Measurements from ENCODE around the gene SLC9A9.

The SLC9A9 gene

DNA sequence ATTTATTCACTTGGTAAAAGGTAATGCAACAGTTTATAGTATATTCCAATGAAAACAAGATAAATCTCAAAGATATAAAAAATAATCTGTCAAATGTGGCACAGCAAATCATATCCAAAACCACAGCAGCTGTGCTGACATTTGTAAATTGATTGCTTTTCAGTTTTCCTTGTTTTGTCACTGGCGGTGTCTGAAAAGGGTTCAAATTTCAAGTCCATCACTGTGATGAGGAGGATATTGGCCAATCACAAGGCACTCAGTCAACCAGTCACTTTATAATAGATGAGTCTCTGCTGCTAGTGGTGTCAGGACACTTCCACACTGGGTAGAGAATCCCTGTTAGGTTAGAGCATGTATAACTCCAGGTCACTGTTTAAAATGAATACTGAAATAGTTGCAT, 154.8 kb downstream of the SLC9A9 start:
- Histone ChIP-seq H3K4me1 (ENCODE audit: control insufficient read depth, insufficient read depth, low read length, poor library complexity, severe bottlenecking) (no peaks in the 10 kb centered on the region), H3K27me3 (replicated peaks; ENCODE audit: control insufficient read depth, insufficient read depth, low read length, poor library complexity, severe bottlenecking) (no peaks in the 10 kb centered on the region), H3K27ac (ENCODE audit: insufficient read depth, low read length, poor library complexity, severe bottlenecking) (no peak overlapping the region), H3K36me3 (ENCODE audit: control insufficient read depth, insufficient read depth, low read length) (no peaks in the 10 kb centered on the region), H3K4me3 (ENCODE audit: insufficient read depth, low read depth, low read length, poor library complexity, severe bottlenecking) (no peak overlapping the region), H3K9me3 (ENCODE audit: control insufficient read depth, low read length) (no peaks in the 10 kb centered on the region)
- no peak for DNase-seq

DNA sequence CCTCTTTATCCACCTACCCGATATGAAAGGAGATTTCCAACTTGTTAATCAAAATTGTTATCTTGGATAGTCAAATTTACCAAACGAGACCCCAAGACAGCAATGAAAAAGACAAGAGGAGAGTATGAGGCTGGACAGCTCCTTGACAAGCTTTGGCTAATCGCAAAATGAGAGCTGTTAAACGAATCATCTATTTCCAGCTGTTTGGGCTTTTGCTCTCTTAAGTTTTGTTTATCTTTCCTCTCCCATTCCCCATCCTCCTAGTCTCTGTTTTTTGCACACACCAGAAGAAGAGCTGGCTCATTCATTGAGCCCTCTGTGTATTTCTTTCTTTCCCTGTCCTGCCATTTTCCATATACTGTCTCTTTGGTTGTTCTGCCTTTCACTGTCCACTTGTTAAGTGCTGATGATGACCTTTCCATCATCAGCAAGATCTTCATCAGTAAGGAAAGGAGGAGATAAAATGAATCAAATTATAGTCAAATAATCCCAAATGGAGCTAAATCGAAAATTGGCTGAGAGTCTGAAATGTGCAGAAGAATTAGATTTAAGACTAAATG, 161.6 kb downstream of the SLC9A9 start:
- no peak for DNase-seq
- Histone ChIP-seq H3K4me3 (ENCODE audit: insufficient read depth, low read depth, low read length, poor library complexity, severe bottlenecking) (no peak overlapping the region), H3K36me3 (ENCODE audit: control insufficient read depth, insufficient read depth, low read length) (no peaks in the 10 kb centered on the region), H3K27me3 (replicated peaks; ENCODE audit: control insufficient read depth, insufficient read depth, low read length, poor library complexity, severe bottlenecking) (no peaks in the 10 kb centered on the region), H3K27ac (ENCODE audit: insufficient read depth, low read length, poor library complexity, severe bottlenecking) (no peak overlapping the region), H3K4me1 (ENCODE audit: control insufficient read depth, insufficient read depth, low read length, poor library complexity, severe bottlenecking) (no peaks in the 10 kb centered on the region), H3K9me3 (ENCODE audit: control insufficient read depth, low read length) (no peaks in the 10 kb centered on the region)

DNA sequence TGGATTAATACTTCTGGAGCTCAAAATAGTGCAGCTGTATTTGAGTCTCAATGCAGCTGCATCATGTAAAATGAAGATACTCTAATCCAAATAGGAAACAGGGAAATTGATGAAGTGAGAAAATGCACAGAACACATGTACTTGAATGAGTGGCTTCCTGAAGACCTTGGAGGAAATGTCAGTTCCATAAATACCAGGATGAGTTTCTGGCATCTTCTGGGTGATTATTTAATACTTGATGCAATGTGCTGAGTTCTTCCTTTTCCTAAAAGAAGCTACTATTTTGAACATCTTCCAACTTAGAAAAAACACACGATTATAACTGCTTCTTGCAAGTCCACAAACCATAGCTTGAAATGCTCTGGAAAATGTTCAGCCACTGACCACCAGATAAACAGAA, 162.8 kb downstream of the SLC9A9 start:
- H3K9me3 ChIP-seq (ENCODE audit: control insufficient read depth, low read length) = no peaks in the 10 kb centered on the region
- no peaks in the 10 kb centered on the region for H3K4me1 ChIP-seq (ENCODE audit: control insufficient read depth, insufficient read depth, low read length, poor library complexity, severe bottlenecking)
- no peak overlapping the region for H3K27ac ChIP-seq (ENCODE audit: insufficient read depth, low read length, poor library complexity, severe bottlenecking)
- H3K4me3 ChIP-seq (ENCODE audit: insufficient read depth, low read depth, low read length, poor library complexity, severe bottlenecking) = no peak overlapping the region
- no peak for DNase-seq
- no peaks in the 10 kb centered on the region for H3K27me3 ChIP-seq (replicated peaks; ENCODE audit: control insufficient read depth, insufficient read depth, low read length, poor library complexity, severe bottlenecking)
- no peaks in the 10 kb centered on the region for H3K36me3 ChIP-seq (ENCODE audit: control insufficient read depth, insufficient read depth, low read length)

DNA sequence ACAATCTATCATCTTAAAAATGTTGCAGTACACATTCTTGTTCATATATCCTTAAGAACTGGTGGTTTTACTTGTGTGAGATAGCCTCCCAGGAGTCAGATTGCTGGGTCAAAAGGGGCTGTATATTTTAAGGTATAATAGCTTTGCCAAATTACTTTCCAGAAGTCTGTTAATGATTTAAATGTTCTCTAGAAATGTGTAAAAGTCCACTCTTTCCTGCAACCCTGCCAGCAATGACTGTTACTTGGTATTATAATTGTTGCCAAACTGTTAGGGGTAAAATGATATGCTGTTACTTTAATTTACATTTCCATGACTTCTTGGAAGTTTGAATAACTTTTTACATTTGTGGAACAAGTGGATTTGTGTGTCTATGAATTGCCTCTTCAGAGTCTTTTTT, 170.8 kb downstream of the SLC9A9 start:
- no peaks in the 10 kb centered on the region for H3K27me3 ChIP-seq (replicated peaks; ENCODE audit: control insufficient read depth, insufficient read depth, low read length, poor library complexity, severe bottlenecking)
- DNase-seq = no peak
- no peaks in the 10 kb centered on the region for H3K9me3 ChIP-seq (ENCODE audit: control insufficient read depth, low read length)
- no peak overlapping the region for H3K27ac ChIP-seq (ENCODE audit: insufficient read depth, low read length, poor library complexity, severe bottlenecking)
- H3K4me1 ChIP-seq (ENCODE audit: control insufficient read depth, insufficient read depth, low read length, poor library complexity, severe bottlenecking) = no peaks in the 10 kb centered on the region
- H3K36me3 ChIP-seq (ENCODE audit: control insufficient read depth, insufficient read depth, low read length) = no peaks in the 10 kb centered on the region
- H3K4me3 ChIP-seq (ENCODE audit: insufficient read depth, low read depth, low read length, poor library complexity, severe bottlenecking) = no peak overlapping the region

DNA sequence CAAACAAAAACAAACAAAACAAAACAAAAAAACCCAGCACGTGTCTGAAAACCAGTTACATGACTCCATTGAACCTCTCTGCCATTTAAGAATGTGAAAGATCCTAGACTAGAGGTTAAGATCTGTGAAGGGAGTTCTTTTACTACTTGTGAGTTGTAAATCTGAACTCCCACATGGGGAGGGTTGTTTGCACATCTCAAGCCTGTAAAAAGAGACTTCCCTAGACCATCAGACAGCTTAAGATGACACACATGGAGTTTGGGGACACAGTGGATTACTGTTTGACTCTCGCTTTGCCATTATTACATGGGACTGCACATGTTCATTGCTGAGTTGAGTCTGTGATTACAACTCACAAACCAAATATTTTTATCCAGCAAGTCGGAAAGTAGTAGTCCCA, 171.5 kb downstream of the SLC9A9 start:
- Histone ChIP-seq H3K4me1 (ENCODE audit: control insufficient read depth, insufficient read depth, low read length, poor library complexity, severe bottlenecking) (no peaks in the 10 kb centered on the region), H3K36me3 (ENCODE audit: control insufficient read depth, insufficient read depth, low read length) (no peaks in the 10 kb centered on the region), H3K9me3 (ENCODE audit: control insufficient read depth, low read length) (no peaks in the 10 kb centered on the region), H3K4me3 (ENCODE audit: insufficient read depth, low read depth, low read length, poor library complexity, severe bottlenecking) (no peak overlapping the region), H3K27ac (ENCODE audit: insufficient read depth, low read length, poor library complexity, severe bottlenecking) (no peak overlapping the region), H3K27me3 (replicated peaks; ENCODE audit: control insufficient read depth, insufficient read depth, low read length, poor library complexity, severe bottlenecking) (no peaks in the 10 kb centered on the region)
- DNase-seq = no peak

DNA sequence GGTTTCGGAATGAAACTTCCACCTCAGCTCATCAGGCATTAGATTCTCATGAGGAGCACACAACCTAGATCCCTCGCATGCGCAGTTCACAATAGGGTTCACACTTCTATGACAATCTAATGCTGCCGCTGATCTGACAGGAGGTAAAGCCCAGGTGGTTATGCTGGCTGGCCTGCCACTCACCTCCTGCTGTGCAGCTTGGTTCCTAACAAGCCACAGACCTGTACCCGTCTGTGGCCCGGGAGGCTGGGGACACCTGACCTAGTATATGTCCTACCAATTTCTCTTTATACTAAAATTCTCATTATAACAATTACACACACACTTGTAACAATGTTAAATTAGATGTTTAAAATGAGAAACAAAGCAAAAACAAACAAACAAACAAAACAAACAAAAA, 172.2 kb downstream of the SLC9A9 start:
- Histone ChIP-seq H3K4me1 (ENCODE audit: control insufficient read depth, insufficient read depth, low read length, poor library complexity, severe bottlenecking) (no peaks in the 10 kb centered on the region), H3K27ac (ENCODE audit: insufficient read depth, low read length, poor library complexity, severe bottlenecking) (no peak overlapping the region), H3K36me3 (ENCODE audit: control insufficient read depth, insufficient read depth, low read length) (no peaks in the 10 kb centered on the region), H3K4me3 (ENCODE audit: insufficient read depth, low read depth, low read length, poor library complexity, severe bottlenecking) (no peak overlapping the region), H3K27me3 (replicated peaks; ENCODE audit: control insufficient read depth, insufficient read depth, low read length, poor library complexity, severe bottlenecking) (no peaks in the 10 kb centered on the region), H3K9me3 (ENCODE audit: control insufficient read depth, low read length) (no peaks in the 10 kb centered on the region)
- DNase-seq = no peak

DNA sequence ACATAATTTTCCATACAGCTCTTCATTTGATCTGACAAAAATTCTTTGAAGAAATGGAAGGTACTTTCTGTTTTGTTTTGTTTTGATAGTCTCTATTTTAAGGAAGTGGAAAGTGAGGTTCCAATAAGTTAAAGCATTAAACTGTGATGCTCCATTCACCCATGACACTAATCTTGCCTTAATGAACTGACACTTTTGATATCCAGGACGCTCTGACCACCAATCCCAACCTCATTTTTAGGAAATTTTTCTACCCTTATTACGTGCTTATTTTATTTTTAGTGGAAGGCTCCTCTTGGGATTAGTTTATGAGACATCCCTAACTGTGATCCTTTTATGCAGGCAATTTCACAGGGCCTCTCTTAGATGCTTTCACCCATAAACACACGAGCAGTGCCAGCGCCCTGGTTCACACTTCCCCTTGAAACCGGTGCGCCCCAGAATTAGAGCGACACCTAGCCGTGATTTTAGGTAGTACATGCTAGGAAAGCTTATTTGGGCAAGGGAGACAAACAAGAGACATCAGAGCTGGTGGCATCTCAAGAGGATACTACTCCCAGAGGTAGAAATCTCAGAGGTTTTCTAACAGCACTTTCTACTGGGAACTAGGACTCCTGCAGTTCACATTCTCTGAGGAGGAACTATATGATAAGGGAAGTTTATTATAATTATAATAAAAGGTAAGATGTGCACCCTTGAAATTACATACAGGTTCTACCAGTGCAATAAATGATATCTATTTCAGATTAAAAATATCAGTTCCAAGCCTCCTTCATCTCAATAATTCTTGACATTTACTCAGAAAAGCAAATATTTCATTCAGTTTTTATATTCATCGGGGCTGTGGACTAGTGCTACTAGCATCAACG, 173.9 kb downstream of the SLC9A9 start:
- no peak overlapping the region for H3K4me3 ChIP-seq (ENCODE audit: insufficient read depth, low read depth, low read length, poor library complexity, severe bottlenecking)
- H3K4me1 ChIP-seq (ENCODE audit: control insufficient read depth, insufficient read depth, low read length, poor library complexity, severe bottlenecking) = no peaks in the 10 kb centered on the region
- DNase-seq = peak; percentile 8 to 46 (median 16)
- H3K36me3 ChIP-seq (ENCODE audit: control insufficient read depth, insufficient read depth, low read length) = no peaks in the 10 kb centered on the region
- no peaks in the 10 kb centered on the region for H3K27me3 ChIP-seq (replicated peaks; ENCODE audit: control insufficient read depth, insufficient read depth, low read length, poor library complexity, severe bottlenecking)
- no peak overlapping the region for H3K27ac ChIP-seq (ENCODE audit: insufficient read depth, low read length, poor library complexity, severe bottlenecking)
- no peaks in the 10 kb centered on the region for H3K9me3 ChIP-seq (ENCODE audit: control insufficient read depth, low read length)

DNA sequence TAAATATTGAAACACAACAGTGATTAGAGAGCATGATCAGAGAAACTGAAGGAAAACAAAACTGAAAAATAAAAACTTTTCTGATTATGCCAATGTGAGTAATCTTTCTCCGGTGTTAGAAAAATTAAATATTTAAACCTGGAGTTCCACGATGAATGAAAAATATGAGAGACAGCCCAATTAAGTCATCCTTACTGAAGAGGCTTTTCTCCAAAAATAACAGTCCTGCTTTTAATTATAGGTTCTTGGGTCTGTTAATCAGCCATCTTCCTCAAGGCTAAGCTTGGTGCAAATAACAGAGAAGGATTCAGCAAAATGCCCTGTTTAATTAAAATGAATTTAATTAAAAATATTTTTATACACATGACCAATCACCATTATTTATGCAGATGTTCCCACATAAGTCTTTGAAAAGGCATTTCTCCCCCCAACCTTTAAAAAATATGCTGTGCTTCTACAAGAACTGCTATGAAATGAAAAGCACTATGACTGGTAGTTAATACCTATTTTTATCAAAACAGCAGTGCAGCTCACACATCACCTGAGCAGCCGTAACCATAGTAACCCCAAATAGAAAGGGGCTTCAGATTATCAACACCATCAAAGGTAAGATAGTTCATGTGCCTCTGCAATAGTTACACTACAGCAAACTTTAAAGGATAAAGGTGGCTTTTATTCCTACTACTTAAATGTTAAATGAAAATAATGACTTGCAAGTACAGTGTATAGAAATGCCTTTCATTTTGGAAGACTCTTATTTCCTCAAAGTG, 175.7 kb downstream of the SLC9A9 start:
- H3K27ac ChIP-seq (ENCODE audit: insufficient read depth, low read length, poor library complexity, severe bottlenecking) = no peak overlapping the region
- H3K4me1 ChIP-seq (ENCODE audit: control insufficient read depth, insufficient read depth, low read length, poor library complexity, severe bottlenecking) = no peaks in the 10 kb centered on the region
- H3K9me3 ChIP-seq (ENCODE audit: control insufficient read depth, low read length) = no peaks in the 10 kb centered on the region
- H3K4me3 ChIP-seq (ENCODE audit: insufficient read depth, low read depth, low read length, poor library complexity, severe bottlenecking) = no peak overlapping the region
- no peaks in the 10 kb centered on the region for H3K27me3 ChIP-seq (replicated peaks; ENCODE audit: control insufficient read depth, insufficient read depth, low read length, poor library complexity, severe bottlenecking)
- H3K36me3 ChIP-seq (ENCODE audit: control insufficient read depth, insufficient read depth, low read length) = no peaks in the 10 kb centered on the region
- DNase-seq = no peak

DNA sequence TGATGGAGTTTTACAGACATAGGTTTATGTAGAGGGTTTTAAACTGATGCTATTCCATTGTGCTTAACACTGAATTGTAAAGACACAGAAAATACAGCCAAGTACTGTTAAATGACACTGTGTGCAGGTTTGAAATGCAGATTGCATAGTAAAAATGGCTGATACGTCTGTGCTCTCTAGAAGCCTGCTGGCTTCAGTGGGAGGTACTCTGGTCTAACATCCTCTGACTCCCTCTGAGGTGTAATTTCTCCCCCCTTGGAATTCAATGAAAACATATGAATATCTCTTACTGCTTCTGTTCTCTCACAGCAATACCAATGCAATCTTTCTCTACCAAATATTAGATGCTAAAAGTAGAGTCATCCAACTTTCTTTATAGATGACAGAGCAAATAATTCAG, 176.6 kb downstream of the SLC9A9 start:
- no peak for DNase-seq
- Histone ChIP-seq H3K4me3 (ENCODE audit: insufficient read depth, low read depth, low read length, poor library complexity, severe bottlenecking) (no peak overlapping the region), H3K9me3 (ENCODE audit: control insufficient read depth, low read length) (no peaks in the 10 kb centered on the region), H3K36me3 (ENCODE audit: control insufficient read depth, insufficient read depth, low read length) (no peaks in the 10 kb centered on the region), H3K27ac (ENCODE audit: insufficient read depth, low read length, poor library complexity, severe bottlenecking) (no peak overlapping the region), H3K4me1 (ENCODE audit: control insufficient read depth, insufficient read depth, low read length, poor library complexity, severe bottlenecking) (no peaks in the 10 kb centered on the region), H3K27me3 (replicated peaks; ENCODE audit: control insufficient read depth, insufficient read depth, low read length, poor library complexity, severe bottlenecking) (no peaks in the 10 kb centered on the region)

All from effector memory CD4-positive, alpha-beta T cell (primary cell).